Cardiac fibroblast (primary cell): ENCODE data around the gene DEDD2.

ENCODE experiments used
- DNase-seq, 2 donors: peaks; one replicate each; pipeline versions ENCODE4 v3.0.0 to v3.0.0-alpha.2; 2010; ENCODE audit warnings: low read depth in 2 of 2
- H3K4me3 ChIP-seq, 2 donors: replicated peaks in 1 of 2; 1 replicate in 1 of 2; 2 replicates in 1 of 2; pipeline ENCODE4 v1.5.1; 2011; ENCODE audit warnings: low read depth in 2 of 2, low read length in 2 of 2, mild to moderate bottlenecking in 2 of 2, moderate library complexity in 1 of 2
- TF ChIP-seq, protein P1 (sequence below): IDR thresholded peaks from one replicate; pipeline ENCODE4 v1.5.1; 2011; ENCODE audit warnings: low read depth, mild to moderate bottlenecking, low read length, inconsistent platforms

DEDD2 gene

DNA sequence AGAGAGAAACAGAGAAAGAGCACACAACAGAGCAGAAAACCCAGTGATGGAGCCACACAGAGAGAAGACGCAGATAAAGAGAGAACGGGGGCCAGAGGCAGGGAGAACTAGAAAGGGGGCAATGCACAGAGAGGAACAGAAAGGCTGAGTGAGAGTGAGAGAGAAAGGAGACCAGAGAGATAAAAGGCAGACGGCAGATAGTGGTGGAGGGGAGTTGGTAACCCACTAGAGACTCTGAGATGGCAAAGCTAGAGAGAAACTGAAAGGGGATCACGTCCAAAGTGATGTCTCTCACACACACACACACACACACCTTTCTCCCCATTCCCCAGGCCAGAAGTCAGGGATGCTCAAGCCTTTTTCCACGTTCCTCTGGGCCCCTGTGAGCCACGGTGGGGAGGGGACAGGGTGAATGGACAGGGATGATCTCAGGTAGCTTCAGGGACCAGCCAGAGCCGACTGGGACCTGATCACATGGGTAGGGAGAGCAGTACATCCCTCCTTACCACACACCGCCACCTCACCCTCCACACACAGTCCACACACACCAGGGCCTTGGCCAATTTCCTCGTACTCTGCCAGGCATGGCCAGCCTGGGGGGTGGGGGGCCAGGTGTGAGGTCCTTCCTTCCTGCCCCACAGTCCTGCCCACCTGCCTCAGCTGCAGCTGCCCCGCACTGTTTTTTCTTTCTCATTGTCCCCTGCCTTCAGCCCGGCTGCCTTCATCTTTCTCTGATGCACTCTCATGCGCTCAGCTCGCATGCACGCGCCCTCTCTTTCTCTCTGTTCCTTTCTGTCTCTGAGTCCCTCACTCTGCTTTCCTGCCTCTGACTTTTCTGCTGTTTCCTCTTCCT lies 62.8 kb downstream of the DEDD2 start:
- TF ChIP-seq, protein P1, sequence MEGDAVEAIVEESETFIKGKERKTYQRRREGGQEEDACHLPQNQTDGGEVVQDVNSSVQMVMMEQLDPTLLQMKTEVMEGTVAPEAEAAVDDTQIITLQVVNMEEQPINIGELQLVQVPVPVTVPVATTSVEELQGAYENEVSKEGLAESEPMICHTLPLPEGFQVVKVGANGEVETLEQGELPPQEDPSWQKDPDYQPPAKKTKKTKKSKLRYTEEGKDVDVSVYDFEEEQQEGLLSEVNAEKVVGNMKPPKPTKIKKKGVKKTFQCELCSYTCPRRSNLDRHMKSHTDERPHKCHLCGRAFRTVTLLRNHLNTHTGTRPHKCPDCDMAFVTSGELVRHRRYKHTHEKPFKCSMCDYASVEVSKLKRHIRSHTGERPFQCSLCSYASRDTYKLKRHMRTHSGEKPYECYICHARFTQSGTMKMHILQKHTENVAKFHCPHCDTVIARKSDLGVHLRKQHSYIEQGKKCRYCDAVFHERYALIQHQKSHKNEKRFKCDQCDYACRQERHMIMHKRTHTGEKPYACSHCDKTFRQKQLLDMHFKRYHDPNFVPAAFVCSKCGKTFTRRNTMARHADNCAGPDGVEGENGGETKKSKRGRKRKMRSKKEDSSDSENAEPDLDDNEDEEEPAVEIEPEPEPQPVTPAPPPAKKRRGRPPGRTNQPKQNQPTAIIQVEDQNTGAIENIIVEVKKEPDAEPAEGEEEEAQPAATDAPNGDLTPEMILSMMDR: no peak
- H3K4me3 ChIP-seq: no peak overlapping the region
- DNase-seq: no peak

DNA sequence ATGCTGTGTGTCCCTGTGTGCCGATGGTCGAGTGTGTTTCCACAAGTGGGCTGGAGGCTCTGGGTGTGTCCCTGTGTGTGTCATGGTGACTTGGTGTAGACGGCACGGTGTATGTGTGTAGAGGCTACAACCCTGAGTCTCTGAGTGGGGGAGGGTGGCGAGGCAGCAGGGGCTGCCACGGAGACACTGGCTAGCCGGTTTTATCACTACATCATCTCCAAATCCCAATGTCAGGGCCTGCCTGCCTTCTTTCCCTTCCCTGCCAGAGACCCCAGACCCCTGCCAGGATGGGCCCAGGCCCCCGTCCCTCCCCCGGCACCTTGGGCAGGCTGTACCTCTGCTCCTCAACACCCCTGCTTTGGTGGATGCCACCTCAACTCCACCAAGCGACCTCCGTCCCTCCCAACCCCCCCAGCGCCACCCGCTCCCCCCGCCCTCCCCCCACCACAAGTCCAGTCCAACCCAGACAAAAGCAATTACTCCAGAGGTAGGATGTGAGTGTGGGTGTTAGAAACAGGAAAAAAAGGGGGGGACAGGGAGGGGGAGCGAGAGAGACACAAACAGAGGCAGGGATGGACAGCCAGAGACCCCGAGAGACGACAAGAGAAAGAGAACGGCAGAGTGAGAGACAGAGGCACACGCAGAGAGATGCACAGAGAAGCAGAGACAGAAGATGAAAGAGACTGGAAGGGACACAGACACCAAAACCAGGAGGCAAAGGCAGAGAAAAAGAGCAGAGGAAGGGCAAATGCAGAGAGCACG lies 63.6 kb downstream of the DEDD2 start:
- no peak for DNase-seq
- H3K4me3 ChIP-seq: no peak overlapping the region
- TF ChIP-seq, protein P1: no peak

DNA sequence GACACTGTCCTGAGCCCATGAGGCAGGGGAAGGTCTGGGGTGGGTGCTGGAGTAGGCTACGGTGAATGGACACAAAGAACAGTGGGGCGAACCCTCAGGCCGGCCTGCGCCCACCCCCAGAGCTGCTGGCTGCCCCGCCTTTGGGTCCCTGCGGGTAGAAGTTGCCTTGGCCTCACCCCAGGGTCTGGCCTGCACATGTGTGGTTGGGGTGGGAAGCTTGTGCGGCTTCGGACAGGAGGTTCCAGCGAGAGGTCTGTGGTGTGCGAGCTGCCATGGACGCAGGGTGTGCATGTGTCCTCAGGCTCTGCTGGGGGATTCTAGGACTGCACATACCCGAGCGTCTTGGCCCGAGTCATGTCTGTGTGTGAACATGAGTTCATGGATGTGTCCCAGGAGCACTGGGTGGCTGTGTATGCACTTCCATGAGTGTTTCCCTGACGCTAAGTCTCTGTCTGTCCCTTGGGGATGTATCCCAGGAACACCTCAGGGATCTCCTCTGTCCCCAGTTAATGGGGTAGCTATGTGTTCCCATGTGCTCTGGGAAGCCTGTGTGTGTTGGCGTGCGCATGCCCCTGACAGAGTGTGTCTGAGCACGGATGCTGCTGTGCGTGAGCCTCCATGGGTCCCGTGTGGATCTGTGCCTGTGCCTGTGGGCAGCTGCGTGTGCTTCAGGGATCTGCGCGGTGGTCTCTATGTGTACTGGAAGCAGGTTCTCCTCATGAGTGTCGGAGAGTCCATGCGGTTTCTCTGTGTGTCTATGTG lies 64.4 kb downstream of the DEDD2 start:
- DNase-seq: no peak
- TF ChIP-seq, protein P1: no peak
- no peak overlapping the region for H3K4me3 ChIP-seq

DNA sequence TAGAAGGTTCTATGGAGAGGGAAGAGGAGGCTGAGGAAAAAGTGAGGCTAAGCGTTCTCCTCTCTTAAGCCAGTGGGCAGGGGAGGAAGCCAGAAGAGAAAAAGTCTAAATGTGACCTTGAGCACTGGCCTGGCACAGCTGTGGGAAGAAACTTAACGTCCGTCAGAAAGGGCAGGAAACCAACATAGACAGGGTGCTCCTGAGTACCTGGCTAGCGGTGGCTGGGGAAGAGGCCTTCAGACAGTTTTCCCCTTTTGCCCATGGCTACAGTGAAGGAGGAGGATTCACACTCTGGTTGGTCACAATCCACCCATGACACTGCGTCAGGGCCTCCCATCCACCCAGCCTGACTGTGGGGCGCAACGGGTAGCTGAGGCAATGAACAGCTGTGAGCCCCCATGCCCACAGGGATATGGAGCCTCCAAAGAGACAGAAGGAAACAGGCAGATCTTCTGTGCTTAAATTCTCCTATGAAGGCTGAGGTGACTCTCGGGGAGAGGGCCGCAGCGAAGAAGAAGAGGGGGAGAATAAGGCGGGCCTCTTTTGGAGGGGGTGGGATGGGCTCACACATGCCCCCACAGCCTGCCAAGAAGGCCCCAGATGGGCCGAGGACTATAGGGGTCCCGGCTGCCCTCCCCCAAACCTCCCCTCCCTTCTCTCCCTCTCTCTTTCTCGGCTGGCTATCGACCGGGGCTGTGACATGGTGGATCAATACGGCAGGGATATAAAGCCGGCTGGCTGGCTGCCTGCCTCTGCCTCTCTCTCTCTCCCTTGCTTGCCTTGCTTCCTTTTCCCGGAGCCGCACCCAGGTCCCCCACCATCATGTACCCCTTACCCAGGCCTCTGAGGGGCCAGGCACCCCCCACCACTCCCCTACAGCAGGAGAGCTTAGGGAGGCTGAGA lies 65.4 kb downstream of the DEDD2 start:
- DNase-seq: no peak
- no peak overlapping the region for H3K4me3 ChIP-seq
- TF ChIP-seq, protein P1: no peak

DNA sequence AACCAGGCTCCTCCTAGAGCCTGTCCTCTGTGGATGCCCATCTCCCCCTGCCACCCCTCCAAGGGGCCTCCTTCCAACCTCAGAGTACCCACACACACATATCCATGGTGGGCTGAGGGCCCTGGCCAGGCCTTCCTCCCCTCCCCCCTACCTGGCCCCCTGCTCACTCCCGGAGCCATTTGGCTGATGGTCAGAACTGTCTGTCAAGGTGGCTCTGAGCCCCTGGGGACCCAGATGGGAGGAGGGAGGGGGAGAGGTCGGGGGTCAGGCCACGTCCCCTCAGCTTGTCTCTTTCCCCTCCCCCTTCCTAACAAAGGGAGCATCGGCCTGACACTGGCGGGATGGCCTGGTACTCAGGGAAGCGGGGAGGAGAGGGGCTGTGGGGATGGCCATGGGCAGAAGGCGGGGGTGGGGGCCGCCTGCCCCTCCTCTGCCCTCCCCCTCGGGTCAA lies 66.5 kb downstream of the DEDD2 start:
- TF ChIP-seq, protein P1: no peak
- no peak for DNase-seq
- no peak overlapping the region for H3K4me3 ChIP-seq

DNA sequence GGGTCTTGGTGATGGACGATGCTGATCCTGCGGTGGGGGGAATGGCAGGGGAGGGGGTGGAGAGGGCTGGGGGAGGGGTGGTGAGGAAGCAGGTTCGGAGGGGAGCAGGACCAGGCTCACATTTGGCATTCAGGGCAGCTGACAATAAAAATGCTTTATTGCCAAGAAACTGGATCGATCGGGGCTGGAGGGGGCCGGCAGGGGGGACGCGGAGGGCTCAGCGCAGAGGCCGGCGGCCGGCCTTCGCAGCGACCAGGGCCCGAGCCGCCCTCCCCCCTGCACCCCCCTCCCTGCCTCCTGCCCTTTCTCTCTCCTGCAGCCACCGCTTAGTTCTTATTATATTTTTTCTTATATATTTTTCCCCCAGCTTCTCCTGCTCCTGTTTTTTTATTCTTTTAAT lies 67.1 kb downstream of the DEDD2 start:
- TF ChIP-seq, protein P1: no peak
- DNase-seq: no peak
- H3K4me3 ChIP-seq: no peak overlapping the region
